ENCODE data around the gene CYTH3.

CYTH3 gene

DNA sequence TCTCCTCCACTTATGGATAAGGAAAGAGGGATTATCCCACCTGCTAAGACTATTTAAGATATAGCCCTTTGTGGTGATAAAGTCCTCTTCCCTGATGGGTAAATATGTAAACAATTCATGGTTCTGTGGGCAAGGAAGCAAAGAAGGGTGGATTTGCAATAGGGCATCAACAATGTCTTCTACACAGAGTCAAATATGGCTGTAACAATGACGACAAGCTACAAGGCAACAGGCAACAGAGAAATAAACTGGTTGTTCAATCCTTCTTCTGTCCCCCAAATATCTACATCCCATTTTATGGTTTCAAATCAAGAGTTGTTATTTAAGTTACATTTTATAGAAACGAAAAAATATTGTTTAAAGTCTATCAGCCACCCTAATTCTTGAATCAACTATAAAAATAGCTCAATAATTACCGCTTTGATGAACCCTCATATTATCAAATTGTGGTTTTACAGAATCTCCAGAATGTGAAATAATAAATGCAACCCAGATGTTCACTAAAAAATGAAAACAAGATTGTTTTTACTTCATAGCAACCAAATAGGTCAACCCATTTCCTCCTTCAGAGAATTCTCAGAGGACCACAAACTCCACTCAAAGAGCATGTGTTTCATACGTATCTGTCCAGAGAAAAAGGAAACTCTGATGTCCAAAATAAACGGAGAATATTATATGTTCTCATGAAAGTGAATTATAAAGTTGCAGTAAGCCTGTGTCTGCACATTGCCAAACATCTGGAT is 13.8 kb downstream of the CYTH3 start:
- no peak for DNase-seq (ENCODE audit: low read depth in 3 of 3)

DNA sequence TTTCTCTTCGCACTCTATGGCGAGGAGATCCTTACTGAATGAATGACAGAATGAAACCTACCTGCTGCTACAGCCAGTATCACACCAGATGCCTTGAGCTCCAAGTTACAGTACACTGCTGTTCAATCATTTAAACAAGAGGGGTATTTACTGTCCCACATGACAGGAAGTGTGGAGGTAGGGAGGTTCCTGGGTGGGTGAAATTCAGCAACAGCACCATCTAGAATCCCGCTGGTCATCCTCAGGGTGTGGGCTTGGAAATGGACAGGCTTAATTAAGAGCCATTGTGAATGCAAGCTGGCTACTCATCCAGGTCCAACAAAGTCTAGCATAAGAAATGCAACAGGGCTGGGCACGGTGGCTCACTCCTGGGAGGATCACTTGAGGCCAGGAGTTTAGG is 14.7 kb downstream of the CYTH3 start:
- no peak for DNase-seq (ENCODE audit: low read depth in 3 of 3)

DNA sequence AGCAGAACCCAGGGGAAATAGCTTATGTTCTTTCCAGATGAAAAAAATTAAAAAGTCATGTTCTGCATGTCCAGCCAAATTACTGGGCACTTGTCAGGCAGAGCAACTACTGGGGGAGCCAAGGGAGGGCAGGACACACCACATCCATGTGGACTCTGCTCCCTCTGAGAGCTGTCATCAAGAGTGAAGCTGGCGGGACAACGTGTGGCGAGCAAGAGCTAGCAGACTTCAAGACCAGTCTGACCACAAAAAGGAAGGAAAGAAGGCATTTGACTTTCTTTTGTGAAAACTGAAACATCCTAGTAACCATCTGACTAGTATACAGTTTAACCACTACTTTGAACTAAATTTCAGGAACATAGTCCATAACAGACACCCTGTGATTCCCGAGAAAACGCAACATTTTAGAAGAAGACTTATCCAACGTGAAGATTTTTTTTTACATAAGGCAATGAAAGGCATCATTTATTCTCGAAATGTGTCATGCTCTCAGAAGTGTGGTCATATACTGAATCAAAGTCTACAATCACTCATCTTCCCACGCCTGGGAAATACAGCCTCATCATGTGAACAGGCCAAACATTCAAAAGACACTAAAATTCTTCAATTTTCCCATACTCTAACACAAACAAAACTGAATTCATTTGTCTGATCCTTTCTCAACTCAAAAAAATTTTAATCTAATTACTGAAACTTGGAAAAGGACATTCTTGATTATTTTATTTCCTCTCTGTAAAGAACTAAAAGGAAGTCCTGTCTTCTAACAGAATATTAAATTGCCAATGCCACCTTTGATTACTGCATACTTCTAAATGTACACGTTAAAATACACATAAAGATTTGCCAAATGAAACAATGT is 15.5 kb downstream of the CYTH3 start:
- DNase-seq (ENCODE audit: low read depth in 3 of 3) = peak in 2 of 3 experiments; percentile 37 to 49

DNA sequence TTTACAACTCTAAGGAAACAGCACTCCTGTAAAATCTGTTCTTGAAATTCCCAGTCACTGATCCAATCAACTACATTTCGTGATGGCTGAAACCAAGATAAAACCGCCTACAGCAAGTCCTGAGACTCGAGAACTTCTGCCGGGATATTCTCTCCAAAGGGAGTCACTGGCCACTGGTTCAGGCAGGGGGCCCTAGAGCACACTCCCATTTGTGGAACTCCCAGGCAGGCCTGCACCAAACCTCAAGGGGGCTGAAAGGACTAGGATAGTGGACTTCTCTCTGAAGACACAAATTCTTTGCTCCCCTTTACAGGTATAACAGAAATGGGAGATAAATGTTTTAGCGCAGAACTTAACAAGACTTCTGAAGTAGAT is 16.3 kb downstream of the CYTH3 start:
- no peak for DNase-seq (ENCODE audit: low read depth in 3 of 3)

DNA sequence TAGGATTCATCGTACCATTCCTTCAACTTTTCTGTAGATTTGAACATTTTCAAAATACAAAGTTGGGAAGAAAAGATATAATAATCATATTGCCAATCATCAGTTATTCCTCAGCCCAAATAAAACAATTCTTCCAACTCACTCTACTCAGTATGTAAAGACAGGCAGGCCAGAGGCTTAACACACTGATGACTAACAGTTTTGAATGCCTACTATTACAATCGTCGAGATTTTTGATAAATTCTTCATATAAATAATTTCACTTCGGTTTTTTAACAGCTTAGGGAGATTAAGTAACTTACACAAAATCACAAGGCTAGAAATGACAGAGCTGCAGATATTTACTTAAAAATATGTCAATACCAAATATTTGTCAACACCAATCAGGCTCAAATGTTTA is 17.6 kb downstream of the CYTH3 start:
- no peak for DNase-seq (ENCODE audit: low read depth in 3 of 3)

GRCh38 chr7:6252748-6253147 is 19.7 kb downstream of the CYTH3 start:
- DNase-seq (ENCODE audit: low read depth in 3 of 3) = no peak

DNA sequence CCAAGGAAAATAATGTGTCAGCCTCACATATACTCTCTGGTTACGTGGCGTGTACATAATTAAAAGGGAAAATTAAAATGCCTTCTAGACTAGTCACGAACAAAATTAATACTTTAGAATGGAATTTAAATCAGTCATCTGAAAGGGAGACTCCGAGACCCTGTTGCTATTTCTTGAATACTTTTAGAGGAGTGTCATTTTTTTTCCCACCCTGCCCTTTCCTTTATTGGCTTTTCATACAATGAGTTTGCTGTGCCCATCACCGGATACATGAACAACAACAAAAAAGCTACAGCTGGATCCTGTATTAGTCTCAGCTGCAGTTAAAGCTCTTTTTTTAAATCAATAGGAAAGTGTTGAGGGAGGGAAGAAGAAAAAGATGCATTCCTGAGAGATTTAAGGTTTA is 20.1 kb downstream of the CYTH3 start:
- DNase-seq (ENCODE audit: low read depth in 3 of 3) = no peak

DNA sequence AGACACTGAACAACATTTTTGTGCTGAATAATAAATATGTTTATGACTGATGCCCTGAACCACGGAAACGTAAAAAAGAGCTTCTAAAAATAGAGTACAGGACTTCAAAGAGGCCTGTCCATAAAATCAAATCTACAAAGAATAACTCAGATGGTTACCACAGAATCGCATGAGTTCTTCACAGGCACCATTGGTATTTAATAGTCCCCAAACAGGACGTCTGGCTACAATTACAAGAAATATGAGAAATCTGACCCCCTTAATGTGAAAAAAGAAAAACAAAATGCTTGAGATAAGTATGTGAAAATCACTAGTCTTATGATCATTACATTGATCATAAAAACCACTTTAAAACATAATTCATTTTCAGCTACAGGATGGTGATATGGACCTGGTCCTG is 20.8 kb downstream of the CYTH3 start:
- no peak for DNase-seq (ENCODE audit: low read depth in 3 of 3)

DNA sequence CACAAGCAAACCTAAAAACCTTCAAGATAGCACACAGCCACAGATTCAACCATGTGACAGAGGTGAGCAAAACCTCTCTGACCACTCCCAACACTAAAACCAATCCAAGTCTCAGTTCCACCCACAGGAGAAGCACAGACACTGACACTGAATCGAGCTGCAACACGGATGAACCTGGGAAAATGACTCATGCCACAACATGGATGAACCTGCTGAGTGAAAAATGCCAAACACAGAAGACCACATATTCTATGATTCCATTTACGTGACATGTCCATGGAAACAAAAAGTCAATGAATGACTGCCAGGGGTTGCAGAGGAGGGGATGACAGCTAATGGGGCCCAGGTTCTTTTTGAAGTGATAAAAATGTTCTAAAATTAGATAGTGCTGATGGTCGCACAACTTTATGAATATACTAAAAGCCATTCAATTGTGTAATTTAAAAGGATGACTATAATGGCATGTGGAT is 22.0 kb downstream of the CYTH3 start:
- DNase-seq (ENCODE audit: low read depth in 3 of 3) = peak in 1 of 3 experiments; percentile 27

DNA sequence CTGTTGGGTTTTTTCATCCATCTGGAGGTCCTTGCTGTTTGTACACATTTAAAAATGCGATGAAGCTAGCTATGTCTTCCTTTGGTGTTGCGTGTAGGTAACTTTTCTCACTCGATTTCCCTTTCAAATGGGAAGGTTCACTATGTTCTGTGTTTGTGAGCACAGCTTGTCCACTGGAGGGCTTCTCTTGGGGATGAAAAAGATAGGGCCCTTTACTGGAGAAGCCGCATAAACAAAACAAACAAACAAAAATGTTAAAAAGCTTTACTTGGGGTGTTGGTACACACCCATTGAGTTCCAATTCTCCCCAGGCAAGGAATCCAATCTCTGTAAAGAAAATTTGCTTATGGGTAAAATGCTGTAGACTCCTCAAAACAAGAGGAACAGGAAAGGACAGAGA is 23.4 kb downstream of the CYTH3 start:
- DNase-seq (ENCODE audit: low read depth in 3 of 3) = no peak

DNA sequence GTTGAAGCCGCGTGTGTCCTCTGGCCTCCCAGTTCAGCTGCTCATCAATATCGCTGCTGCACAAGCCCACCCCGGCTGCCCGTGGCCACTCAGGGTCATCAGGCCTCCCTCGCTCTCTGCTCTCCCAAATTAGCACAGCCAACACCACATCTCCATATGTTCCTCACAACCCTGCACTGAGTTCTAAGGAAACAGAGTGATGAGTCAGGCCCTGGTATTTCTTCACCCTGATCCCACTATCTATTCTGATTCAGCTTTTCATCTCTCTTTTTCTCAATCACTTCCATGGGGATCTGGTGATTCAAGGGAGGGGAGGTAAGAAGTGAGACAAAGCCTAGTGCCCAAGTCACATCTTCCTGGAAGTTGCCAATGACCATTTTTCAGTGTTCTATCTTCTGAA is 23.8 kb downstream of the CYTH3 start:
- DNase-seq (ENCODE audit: low read depth in 3 of 3) = no peak

- DNase-seq (ENCODE audit: low read depth in 3 of 3) = no peak
Measured at GRCh38 chr7:6246251-6246917, 26.0 kb downstream of the CYTH3 start.

DNA sequence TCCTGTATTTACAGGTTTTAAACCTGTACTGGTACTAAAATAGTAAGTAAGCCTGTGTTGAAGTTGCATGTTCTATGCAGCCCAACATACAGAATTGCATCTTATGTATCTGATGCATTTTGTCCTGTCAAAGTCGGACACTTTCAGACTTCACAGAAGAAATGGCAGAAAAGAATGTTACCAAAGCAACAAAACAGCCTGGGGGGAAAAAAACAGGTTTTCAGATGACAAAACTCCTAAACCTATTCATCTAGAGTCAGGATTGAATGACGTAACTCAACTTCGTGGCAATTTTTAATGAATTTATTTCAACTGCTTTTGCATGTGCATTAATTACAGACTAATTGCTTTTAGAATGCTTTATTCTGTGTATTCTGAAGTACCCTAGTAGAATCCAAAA is 28.4 kb downstream of the CYTH3 start:
- no peak for DNase-seq (ENCODE audit: low read depth in 3 of 3)

GRCh38 chr7:6243168-6243567 is 29.3 kb downstream of the CYTH3 start:
- DNase-seq (ENCODE audit: low read depth in 3 of 3) = no peak

DNA sequence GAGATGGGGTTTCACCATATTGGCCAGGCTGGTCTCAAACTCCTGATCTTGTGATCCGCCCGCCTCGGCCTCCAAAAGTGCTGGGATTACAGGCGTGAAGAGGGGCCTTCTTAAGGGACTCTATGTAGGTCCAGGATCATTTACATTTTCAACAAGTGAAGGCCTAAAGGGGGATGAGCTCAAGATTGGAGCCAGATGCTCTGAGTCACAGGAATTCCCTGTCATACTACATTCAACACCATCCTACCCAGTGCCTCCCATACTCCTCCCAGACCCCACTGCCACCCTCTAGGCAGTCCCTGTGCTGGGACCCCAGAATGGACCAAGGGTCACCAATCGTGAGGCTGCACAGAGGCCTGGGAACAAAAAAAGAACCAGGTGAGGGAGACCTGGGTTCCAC is 29.9 kb downstream of the CYTH3 start:
- DNase-seq (ENCODE audit: low read depth in 3 of 3) = no peak

- DNase-seq (ENCODE audit: low read depth in 3 of 3) = no peak
Measured at GRCh38 chr7:6241607-6241973, 30.8 kb downstream of the CYTH3 start.

- DNase-seq (ENCODE audit: low read depth in 3 of 3) = no peak
Measured at GRCh38 chr7:6238309-6238925, 34.0 kb downstream of the CYTH3 start.

GRCh38 chr7:6237730-6238129 is 34.7 kb downstream of the CYTH3 start:
- DNase-seq (ENCODE audit: low read depth in 3 of 3) = no peak

- DNase-seq (ENCODE audit: low read depth in 3 of 3) = no peak
Measured at GRCh38 chr7:6237011-6237410, 35.4 kb downstream of the CYTH3 start.

- no peak for DNase-seq (ENCODE audit: low read depth in 3 of 3)
Measured at GRCh38 chr7:6235029-6235871, 37.2 kb downstream of the CYTH3 start.

- peak in 1 of 3 experiments; percentile 14 for DNase-seq (ENCODE audit: low read depth in 3 of 3)
Measured at GRCh38 chr7:6234384-6234783, 38.0 kb downstream of the CYTH3 start.
